VCaP (cell line): Measurements from ENCODE around the gene TEKT2.

Experiments
- H3K27ac ChIP-seq: fragments of 450-650 bp; 2 replicates; pipeline ENCODE4 v1.5.1; 2017
- TF ChIP-seq, protein P1 (sequence below): fragments of 450-650 bp; conservative IDR thresholded peaks from 2 replicates; pipeline ENCODE4 v1.5.1; 2017; ENCODE audit warnings: mild to moderate bottlenecking, moderate library complexity

Gene TEKT2

DNA sequence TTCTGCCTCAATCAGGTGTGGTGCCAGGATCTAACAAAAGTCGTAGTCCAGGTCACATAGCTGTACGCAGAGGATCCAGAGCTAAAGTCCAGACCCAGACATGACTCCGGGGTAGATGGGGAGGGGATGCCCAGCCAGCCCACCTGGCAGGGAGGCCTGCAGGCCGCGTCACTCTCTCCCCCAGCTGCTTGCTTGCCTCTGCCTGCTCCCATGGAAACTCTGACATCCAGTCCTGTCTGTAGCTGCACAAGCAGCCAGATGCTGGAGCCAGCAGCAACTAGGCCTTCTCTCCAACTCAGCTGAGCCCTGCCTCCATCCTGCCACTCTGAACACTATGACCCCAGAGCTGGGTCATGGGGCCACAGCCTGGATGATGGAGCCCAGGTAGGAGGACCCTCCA is 33.0 kb downstream of the TEKT2 start:
- TF ChIP-seq, protein P1, sequence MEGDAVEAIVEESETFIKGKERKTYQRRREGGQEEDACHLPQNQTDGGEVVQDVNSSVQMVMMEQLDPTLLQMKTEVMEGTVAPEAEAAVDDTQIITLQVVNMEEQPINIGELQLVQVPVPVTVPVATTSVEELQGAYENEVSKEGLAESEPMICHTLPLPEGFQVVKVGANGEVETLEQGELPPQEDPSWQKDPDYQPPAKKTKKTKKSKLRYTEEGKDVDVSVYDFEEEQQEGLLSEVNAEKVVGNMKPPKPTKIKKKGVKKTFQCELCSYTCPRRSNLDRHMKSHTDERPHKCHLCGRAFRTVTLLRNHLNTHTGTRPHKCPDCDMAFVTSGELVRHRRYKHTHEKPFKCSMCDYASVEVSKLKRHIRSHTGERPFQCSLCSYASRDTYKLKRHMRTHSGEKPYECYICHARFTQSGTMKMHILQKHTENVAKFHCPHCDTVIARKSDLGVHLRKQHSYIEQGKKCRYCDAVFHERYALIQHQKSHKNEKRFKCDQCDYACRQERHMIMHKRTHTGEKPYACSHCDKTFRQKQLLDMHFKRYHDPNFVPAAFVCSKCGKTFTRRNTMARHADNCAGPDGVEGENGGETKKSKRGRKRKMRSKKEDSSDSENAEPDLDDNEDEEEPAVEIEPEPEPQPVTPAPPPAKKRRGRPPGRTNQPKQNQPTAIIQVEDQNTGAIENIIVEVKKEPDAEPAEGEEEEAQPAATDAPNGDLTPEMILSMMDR = no peak
- no peak overlapping the region for H3K27ac ChIP-seq

DNA sequence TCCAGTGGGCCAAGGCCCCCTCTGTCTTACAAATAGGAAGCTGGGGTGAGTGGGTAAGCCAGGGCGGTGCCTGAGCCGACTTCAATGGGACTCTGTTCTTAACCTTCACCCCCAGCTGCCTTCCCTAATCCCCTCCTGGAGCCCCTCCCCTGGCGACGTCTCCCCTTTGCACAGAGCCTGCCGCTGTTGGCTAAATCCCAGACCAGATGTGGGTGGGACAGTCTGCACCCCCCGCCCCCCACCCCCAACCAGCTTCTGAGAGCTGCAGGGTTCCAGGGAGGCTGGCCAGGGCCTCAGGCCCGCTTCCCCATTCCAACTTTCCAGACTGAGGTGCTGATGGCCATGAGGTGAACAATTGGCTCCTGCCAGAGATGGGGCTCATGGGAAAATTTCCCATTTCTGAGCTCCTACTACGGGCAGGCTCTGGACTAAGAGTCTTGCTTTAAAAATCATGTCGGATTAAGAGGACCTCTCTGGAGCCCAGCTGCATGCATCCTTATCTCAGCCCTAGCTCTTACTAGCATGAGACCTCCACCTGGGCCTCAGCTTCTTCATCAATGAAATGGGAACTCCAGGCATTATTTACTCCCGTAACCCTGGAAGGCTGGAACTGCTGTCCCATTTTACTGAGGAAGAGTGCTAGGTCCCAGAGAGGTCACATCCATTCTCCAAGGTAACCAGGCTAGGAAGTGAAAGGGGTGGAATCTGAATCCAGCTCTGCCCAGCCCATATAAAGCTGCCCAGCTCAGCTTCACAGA is 34.7 kb downstream of the TEKT2 start:
- TF ChIP-seq, protein P1 = no peak

DNA sequence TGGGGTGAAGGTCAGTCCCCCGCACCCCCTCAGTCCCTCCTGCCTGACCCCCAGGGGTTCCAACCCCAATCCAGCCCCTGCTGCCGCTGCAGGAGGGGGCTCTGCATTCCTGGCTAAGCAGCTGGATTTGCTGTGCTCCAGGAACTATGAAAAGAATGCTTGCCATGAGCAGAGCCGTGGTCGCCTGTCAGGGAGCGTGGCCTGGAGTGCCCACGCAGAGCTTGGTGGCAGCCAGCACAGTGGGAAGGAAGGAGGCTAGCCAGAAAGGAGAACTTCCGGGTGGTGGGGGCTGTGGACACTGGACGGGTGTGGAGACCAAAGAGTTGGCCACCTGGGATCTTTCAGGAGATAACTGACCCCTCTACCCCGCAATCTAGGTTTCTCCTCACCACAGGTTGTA is 35.6 kb downstream of the TEKT2 start:
- TF ChIP-seq, protein P1 = no peak
- no peak overlapping the region for H3K27ac ChIP-seq

More for the DNA sequence above, 34.7 kb downstream of the TEKT2 start:
- no peak overlapping the region for H3K27ac ChIP-seq

DNA sequence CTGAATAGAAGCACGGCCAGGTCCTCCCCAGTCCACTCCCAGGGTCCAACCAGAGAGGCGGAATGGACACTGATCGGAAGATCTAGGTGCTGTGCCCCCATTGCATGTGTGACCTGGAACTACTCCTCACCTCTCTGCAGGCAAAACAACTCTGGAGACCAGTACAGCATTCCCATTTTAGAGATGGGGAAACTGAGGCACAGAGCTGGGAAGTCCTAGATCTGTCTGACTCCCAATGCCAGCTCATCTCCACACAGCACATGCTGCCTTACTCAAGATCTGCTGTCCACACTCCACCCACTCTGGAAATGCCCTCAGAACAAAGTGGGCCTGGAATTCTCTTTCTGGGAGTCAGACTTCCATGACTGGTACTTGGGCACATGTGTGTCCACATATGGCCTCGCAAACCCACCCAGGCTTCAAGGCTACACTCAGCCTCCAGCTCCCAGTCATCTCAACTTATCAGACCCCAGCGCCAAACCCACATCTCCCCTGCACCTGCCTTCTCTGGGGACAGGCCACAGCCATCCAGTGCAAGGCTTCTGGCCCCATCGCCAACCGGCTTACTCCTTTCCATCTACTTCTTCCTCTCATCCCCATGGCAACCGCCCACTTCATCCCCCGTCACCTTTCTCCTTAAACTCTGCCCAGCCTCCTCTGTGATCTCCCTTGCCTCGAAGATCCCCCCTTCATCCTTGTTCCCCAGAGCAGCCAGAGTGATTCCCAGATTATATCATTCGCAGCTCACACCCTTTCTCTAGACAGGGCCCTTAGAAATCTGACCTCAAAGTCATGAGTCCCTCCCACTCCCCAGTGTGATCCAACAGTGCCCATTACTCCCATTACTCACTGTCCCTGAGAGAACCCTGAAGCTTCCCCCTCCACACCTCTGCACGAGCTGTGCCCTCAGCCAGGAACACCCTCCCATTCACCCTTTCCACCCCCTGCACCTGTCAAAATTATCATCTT is 38.5 kb downstream of the TEKT2 start:
- TF ChIP-seq, protein P1 = no peak
- no peak overlapping the region for H3K27ac ChIP-seq

DNA sequence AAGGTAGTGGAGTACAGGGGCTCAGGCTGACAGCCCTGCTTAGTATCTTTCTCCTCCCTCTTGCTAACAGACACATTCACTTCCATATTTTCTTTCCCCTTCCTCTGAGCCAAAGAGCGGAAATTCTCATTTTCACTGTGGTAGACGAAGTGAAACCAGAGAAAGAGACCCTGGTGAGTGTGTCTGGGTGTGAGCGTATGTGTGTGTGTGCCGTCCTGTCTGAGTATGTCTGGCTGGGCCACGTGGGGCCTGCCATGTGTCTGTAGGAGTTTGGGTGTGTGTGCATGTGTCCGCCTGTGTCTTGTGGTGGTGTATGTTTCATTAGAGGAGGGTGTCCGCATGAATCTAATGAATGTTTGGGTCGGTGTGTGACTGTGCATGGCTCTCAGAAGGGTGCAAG is 39.5 kb downstream of the TEKT2 start:
- TF ChIP-seq, protein P1 = no peak
- H3K27ac ChIP-seq = no peak overlapping the region

DNA sequence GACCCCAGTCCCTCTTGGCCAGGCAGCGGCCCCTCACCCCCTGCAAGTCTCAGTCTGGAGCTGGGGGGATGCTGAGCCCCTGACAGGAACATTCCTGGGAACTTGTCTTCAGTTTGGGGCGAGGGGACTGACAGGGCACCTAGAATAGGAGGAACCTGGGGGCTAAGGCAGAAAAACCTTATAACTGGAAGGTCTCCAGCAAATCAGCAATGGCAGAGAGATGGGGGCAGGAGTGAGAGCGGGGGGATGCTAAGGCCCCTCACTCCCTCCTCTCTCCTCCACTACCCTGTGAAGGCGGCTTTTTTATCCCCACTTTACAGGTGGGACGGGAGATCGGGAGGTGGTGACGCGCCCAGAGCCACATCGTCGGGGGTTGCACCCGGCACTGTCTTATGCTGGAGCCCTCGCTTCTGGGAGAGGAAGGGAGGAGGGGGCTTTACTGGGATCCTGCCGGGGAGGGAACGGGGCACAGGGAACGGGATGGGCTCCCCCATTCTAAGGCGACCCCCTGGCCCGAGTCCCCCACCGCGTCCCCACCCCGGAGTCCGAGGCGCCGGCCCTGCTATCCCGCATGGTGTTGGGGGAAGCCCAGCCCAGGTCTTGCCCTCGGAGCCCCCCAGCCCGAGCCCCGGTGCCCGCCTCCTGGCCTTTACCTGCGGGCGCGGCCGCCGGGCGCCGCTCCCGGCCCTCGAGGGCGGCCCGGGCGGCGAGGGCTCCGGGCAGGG is 40.7 kb downstream of the TEKT2 start:
- no peak overlapping the region for H3K27ac ChIP-seq
- TF ChIP-seq, protein P1 = no peak
